ENCODE data around the gene PIGZ.

- TF ChIP-seq CTCF (conservative IDR thresholded peaks at IDR 0.05; ENCODE audit: low read depth, low read length) (no peak), EZH2 (IDR thresholded peaks at IDR 0.05; ENCODE audit: borderline replicate concordance, low read depth, low read length, poor library complexity, severe bottlenecking) (no peak)
These were observed 20.7 kb downstream of the PIGZ start for GRCh38 chr3:196947860-196948441.
